GM12878 (cell line): ENCODE measurements around the gene AQP9. TPM values are rescaled to one million over a fixed set of nuclear protein-coding genes. Genes with fewer than 3 reads are reported as not detected.
"Not testable (repeated sequence)": the region's sequence is repeated elsewhere in the genome, so short reads cannot be mapped to it uniquely, and the experiment has no call there.

ENCODE experiments used
- ATAC-seq: fragments of 200-7000 bp; cut with Tn5 transposase; 3 replicates; pipeline ENCODE4 v1.9.1; 2020; ENCODE audit warnings: mild to moderate bottlenecking, moderate library complexity
- BruUV-seq: library from RNA; stranded (reverse); fragments of 400-500 nt; replicated peaks from 2 replicates; lab custom pipeline; 2021; lab: Mats Ljungman, UMichigan
- CTCF ChIA-PET: fragments of 300-600 bp; sonication (Branson Sonifier 250); formaldehyde crosslinking; extraction: SDS; loops from one replicate; lab custom pipeline; 2021; ENCODE audit warnings: inconsistent platforms; lab: Yijun Ruan, JAX
- POLR2A ChIA-PET: fragments of 350-600 bp; formaldehyde crosslinking; extraction: SDS; loops from one replicate; lab custom pipeline; 2021; ENCODE audit warnings: inconsistent platforms; lab: Charles Lee
- RAD21 ChIA-PET: fragments of 300-600 bp; sonication (Branson Sonifier 250); formaldehyde crosslinking; loops from one replicate; lab custom pipeline; 2023; ENCODE audit warnings: antibody characterized with exemption; ENCODE audit not compliant: unreplicated experiment; lab: Charles Lee
- SMC1A ChIA-PET: fragments of 300-600 bp; sonication (Branson Sonifier 250); formaldehyde crosslinking; loops from one replicate; lab custom pipeline; 2023; ENCODE audit not compliant: unreplicated experiment, uncharacterized antibody; lab: Charles Lee
- DNase-seq: peaks from one replicate; pipeline ENCODE4 v3.0.0-alpha.2; 2011; ENCODE audit warnings: low read depth, low spot score
- FAIRE-seq: peaks from 3 replicates; lab custom pipeline; 2011; peaks lifted over from hg19 to GRCh38; lab: Jason Lieb, UNC
- H2AFZ ChIP-seq: 2 replicates; pipeline ENCODE4 v1.6.0; 2011; ENCODE audit warnings: low read depth, low read length, control low read depth; ENCODE audit not compliant: control insufficient read depth
- H3K27ac ChIP-seq: 2 replicates; pipeline ENCODE4 v1.5.1; 2011; ENCODE audit warnings: control low read depth; ENCODE audit not compliant: control insufficient read depth, insufficient read depth
- H3K27me3 ChIP-seq, 2 experiments: replicated peaks in 1 of 2; 2 replicates each; pipeline versions ENCODE4 v1.6.0 to v1.6.1; 2011; ENCODE audit warnings: low read length in 1 of 2; ENCODE audit not compliant: control insufficient read depth in 2 of 2, insufficient read depth in 2 of 2
- H3K36me3 ChIP-seq, 2 experiments: 2 replicates each; pipeline ENCODE4 v1.5.1; 2011; ENCODE audit warnings: low read length in 1 of 2; ENCODE audit not compliant: control insufficient read depth in 2 of 2, insufficient read depth in 2 of 2
- H3K4me1 ChIP-seq: 2 replicates; pipeline ENCODE4 v1.6.1; 2011; ENCODE audit warnings: mild to moderate bottlenecking, low read length, moderate library complexity, mixed read lengths; ENCODE audit not compliant: control insufficient read depth, insufficient read depth
- H3K4me2 ChIP-seq: 2 replicates; pipeline ENCODE4 v1.6.0; 2011; ENCODE audit warnings: control low read depth; ENCODE audit not compliant: control insufficient read depth, insufficient read depth
- H3K4me3 ChIP-seq: fragments of 200-600 bp; sonication (generic); 2 replicates; pipeline ENCODE4 v1.5.1; 2016
- H3K79me2 ChIP-seq: 2 replicates; pipeline ENCODE4 v1.6.0; 2011; ENCODE audit warnings: low read length; ENCODE audit not compliant: control insufficient read depth, insufficient read depth
- H3K9ac ChIP-seq: 2 replicates; pipeline ENCODE4 v1.8.0; 2011; ENCODE audit warnings: low read length, control low read depth, mixed read lengths; ENCODE audit not compliant: control insufficient read depth, insufficient read depth
- H3K9me3 ChIP-seq: replicated peaks from 3 replicates; pipeline ENCODE4 v1.5.1; 2011; ENCODE audit warnings: mild to moderate bottlenecking, low read length; ENCODE audit not compliant: control insufficient read depth, insufficient read depth
- H4K20me1 ChIP-seq: 2 replicates; pipeline ENCODE4 v1.6.0; 2011; ENCODE audit not compliant: control insufficient read depth, insufficient read depth
- ASH2L ChIP-seq: fragments of 300-600, 200-600 bp; sonication (generic); IDR thresholded peaks from 2 replicates; pipeline ENCODE4 v1.6.1; 2017; ENCODE audit warnings: low read depth, mild to moderate bottlenecking, borderline replicate concordance
- ATF7 ChIP-seq: fragments of 450-650 bp; IDR thresholded peaks from 2 replicates; pipeline ENCODE4 v1.6.1; 2016; ENCODE audit warnings: low read depth, mild to moderate bottlenecking
- E4F1 ChIP-seq: fragments of 450-650 bp; IDR thresholded peaks from 2 replicates; pipeline ENCODE4 v1.6.1; 2018; ENCODE audit warnings: borderline replicate concordance, mild to moderate bottlenecking; ENCODE audit not compliant: partially characterized antibody
- RFX5 ChIP-seq: IDR thresholded peaks from 2 replicates; pipeline ENCODE4 v1.6.1; 2011; ENCODE audit warnings: low read depth, low read length, improper control_type of control experiment
- SIX5 ChIP-seq: IDR thresholded peaks from 2 replicates; pipeline ENCODE4 v1.6.1; 2011; ENCODE audit warnings: mild to moderate bottlenecking, low read depth, low read length, moderate library complexity; ENCODE audit not compliant: severe bottlenecking
- YY1 ChIP-seq: IDR thresholded peaks from 2 replicates; pipeline ENCODE4 v1.6.1; 2011; ENCODE audit warnings: low read depth, mild to moderate bottlenecking, low read length
- WGBS: methylation state at CpG from one replicate; pipeline ENCODE4 v1.1.6; 2016; ENCODE audit warnings: low lambda C conversion rate; ENCODE audit not compliant: insufficient replicate concordance, insufficient coverage; ENCODE audit errors: missing lambda C conversion rate; 5-methylcytosine and 5-hydroxymethylcytosine counted together
- in situ Hi-C: fragments of 300-500 bp; cut with MboI; formaldehyde crosslinking; loops from 9 replicates; pipeline ENCODE4 v1.14.3; 2018; ENCODE audit warnings: mixed read lengths
- intact Hi-C: fragments of 100-400 bp; cut with micrococcal nuclease; formaldehyde crosslinking; loops from one replicate; pipeline ENCODE4 v1.14.2; 2022; ENCODE audit not compliant: unreplicated experiment
- polyA plus RNA-seq, 11 experiments: library from polyadenylated mRNA; depleted of rRNA in 4 of 11; unstranded in 6 of 11; stranded (reverse) in 5 of 11; fragments of >200 nt; fragmentation: Nextera tagmentation in 4 of 11; fragmentation: Illumina TruSeq in 1 of 11; extraction: Ambion mirVana in 4 of 11; extraction: Trizol in 1 of 11; gene quantifications; 1 replicate in 1 of 11; 2 replicates in 10 of 11; pipeline versions ENCODE4 v1.2.1 to v1.2.3, GENCODE V29; 2011 to 2016; ENCODE audit warnings: inconsistent platforms in 2 of 11, missing spikeins in 2 of 11, low read depth in 1 of 11
- total RNA-seq, 4 experiments: library from RNA; depleted of rRNA in 3 of 4; stranded (reverse); fragments of >200 nt in 3 of 4; fragmentation: Illumina TruSeq in 1 of 4; extraction: Trizol in 1 of 4; gene quantifications; 2 replicates each; pipeline versions ENCODE4 v1.2.1 to v1.2.3, GENCODE V29; 2013 to 2021

AQP9 gene
- total and polyA plus RNA-seq, 10 of the 15 experiments (the other 5 are each of a cell fraction or from before 2014, with no cell fraction given): 0.05 to 3.0 (median 0.22) TPM

DNA sequence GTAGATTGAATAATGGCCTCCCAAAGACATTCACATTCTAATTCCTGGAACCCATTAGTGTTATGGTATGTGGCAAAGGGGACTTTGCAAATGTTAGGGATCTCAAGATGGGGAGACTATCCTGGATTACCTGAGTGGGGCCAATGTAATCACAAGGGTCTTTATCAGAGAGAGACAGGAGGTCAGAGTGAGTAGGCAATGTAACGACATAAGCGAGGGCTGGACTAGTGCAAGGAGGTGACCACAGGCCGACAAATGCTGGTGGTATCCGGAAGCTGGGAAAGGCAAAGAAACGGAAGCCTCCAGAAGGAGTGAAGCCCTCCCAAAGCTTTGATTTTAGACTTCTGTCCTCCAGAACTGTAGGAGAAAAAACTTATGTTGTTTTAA, 26.5 kb upstream of the AQP9 start (continued):
- no peak for TF ChIP-seq E4F1
- TF ChIP-seq ASH2L: no peak
- TF ChIP-seq RFX5: no peak
- TF ChIP-seq SIX5: no peak
- TF ChIP-seq YY1: no peak
- TF ChIP-seq ATF7: no peak

- BruUV-seq, POLR2A ChIA-PET, FAIRE-seq, H3K9ac ChIP-seq, H3K36me3 ChIP-seq, H3K4me1 ChIP-seq, CTCF ChIA-PET, intact Hi-C loops, H2AFZ ChIP-seq, RAD21 ChIA-PET, H3K79me2 ChIP-seq, H3K4me3 ChIP-seq, H3K27ac ChIP-seq, H4K20me1 ChIP-seq, ATAC-seq, H3K9me3 ChIP-seq, H3K4me2 ChIP-seq, DNase-seq, in situ Hi-C loops, H3K27me3 ChIP-seq: not testable (repeated sequence)
- SMC1A ChIA-PET: interaction anchor here (0.8 kb wide), 1 partner anchor 14 kb away, joined by 3 read pairs; no protein-coding TSS in a partner anchor
- WGBS: 0% methylated on average over 5 of the region's 5 CpGs
Observed at GRCh38 chr15:58113358-58113757, 24.8 kb upstream of the AQP9 start.
